Natural killer cell (primary cell): Measurements from ENCODE around the gene SNAP29. TPM values are rescaled to one million over a fixed set of nuclear protein-coding genes. Genes with fewer than 3 reads are reported as not detected.
"Not testable (repeated sequence)": the region's sequence is repeated elsewhere in the genome, so short reads cannot be mapped to it uniquely, and the experiment has no call there.

Source experiments
- ATAC-seq, 3 donors: fragments of 150-1000 bp in 2 of 3; fragments of 200-7000 bp in 1 of 3; cut with Tn5 transposase; 1 replicate in 1 of 3; 2 replicates in 2 of 3; pipeline ENCODE4 v1.10.0; 2021; ENCODE audit warnings: mild to moderate bottlenecking in 2 of 3, moderate library complexity in 2 of 3
- DNase-seq, 2 donors: peaks; one replicate each; pipeline versions ENCODE4 v3.0.0 to v3.0.0-alpha.2; 2013 to 2021; ENCODE audit warnings: mixed read lengths in 1 of 2
- H3K27ac ChIP-seq: one replicate; pipeline ENCODE4 v1.5.1; 2013; ENCODE audit warnings: mild to moderate bottlenecking, low read length
- H3K27me3 ChIP-seq: one replicate; pipeline ENCODE4 v1.6.1; 2013; ENCODE audit warnings: low read length; ENCODE audit not compliant: control insufficient read depth, insufficient read depth
- H3K36me3 ChIP-seq: one replicate; pipeline ENCODE4 v1.6.1; 2013; ENCODE audit warnings: low read length; ENCODE audit not compliant: control insufficient read depth, insufficient read depth
- H3K4me1 ChIP-seq: one replicate; pipeline ENCODE4 v1.6.1; 2013; ENCODE audit warnings: low read length; ENCODE audit not compliant: control insufficient read depth, insufficient read depth
- H3K4me3 ChIP-seq: one replicate; pipeline ENCODE4 v1.5.1; 2013; ENCODE audit warnings: low read length
- H3K9me3 ChIP-seq: one replicate; pipeline ENCODE4 v1.6.1; 2013; ENCODE audit warnings: low read length; ENCODE audit not compliant: control insufficient read depth, insufficient read depth
- H3K27ac Mint-ChIP-seq, 2 donors: one replicate each; pipeline ENCODE4 v1.8.0; 2022; ENCODE audit warnings: mild to moderate bottlenecking in 2 of 2, mixed read lengths in 2 of 2, moderate library complexity in 1 of 2
- H3K27me3 Mint-ChIP-seq, 2 donors: one replicate each; pipeline ENCODE4 v1.8.0; 2022; ENCODE audit warnings: low read depth in 2 of 2, mixed read lengths in 2 of 2
- H3K36me3 Mint-ChIP-seq: one replicate; pipeline ENCODE4 v1.8.0; 2022; ENCODE audit warnings: mixed read lengths
- H3K4me1 Mint-ChIP-seq, 2 donors: one replicate each; pipeline ENCODE4 v1.8.0; 2022; ENCODE audit warnings: mixed read lengths in 2 of 2
- H3K4me3 Mint-ChIP-seq: one replicate; pipeline ENCODE4 v1.8.0; 2022; ENCODE audit warnings: mild to moderate bottlenecking, moderate library complexity, mixed read lengths
- H3K9me3 Mint-ChIP-seq, 2 donors: one replicate each; pipeline ENCODE4 v1.8.0; 2022; ENCODE audit warnings: mixed read lengths in 2 of 2
- whole genome bisulfite sequencing: methylation state at CpG from one replicate; pipeline ENCODE4 v1.1.7; 2013; ENCODE audit warnings: missing lambda C conversion rate; ENCODE audit not compliant: insufficient coverage; 5-methylcytosine and 5-hydroxymethylcytosine counted together
- intact Hi-C: fragments of 100-400 bp; cut with micrococcal nuclease; formaldehyde crosslinking; loops from one replicate; pipeline ENCODE4 v1.14.2; 2022
- total RNA-seq, 4 donors: library from RNA; stranded (reverse); fragments of 120-200 nt in 1 of 4; gene quantifications; one replicate each; pipeline versions ENCODE4 v1.2.3 to v1.2.4, GENCODE V29; 2013 to 2022
- TF ChIP-seq, protein P1 (sequence below): fragments of 200-600 bp; IDR thresholded peaks from one replicate; pipeline ENCODE4 v1.8.0; 2022; ENCODE audit warnings: antibody characterized with exemption

The SNAP29 gene
- total RNA-seq, 3 donors from 2014 or later (not counting 1 experiment from before 2014, with no cell fraction given), result 35.1 to 40.3 (median 36.8) TPM

- no peaks in the 10 kb centered on the region for H3K9me3 ChIP-seq
- peak overlapping the region; percentile 25 for H3K4me3 Mint-ChIP-seq
- peaks cover 25% of the 10 kb centered on the region for H3K36me3 ChIP-seq
- no peak overlapping the region for H3K27ac ChIP-seq
- no peaks in the 10 kb centered on the region for H3K27me3 ChIP-seq
- no peak overlapping the region for H3K4me3 ChIP-seq
- no peaks in the 10 kb centered on the region for H3K9me3 Mint-ChIP-seq
- DNase-seq (no peak), ATAC-seq (no peak)
- peaks cover 69 to 78% of the 10 kb centered on the region in 2 donors for H3K4me1 Mint-ChIP-seq
- H3K4me1 ChIP-seq, result peaks cover 15% of the 10 kb centered on the region
- intact Hi-C loops, result no loop called here
- no peaks in the 10 kb centered on the region for H3K27me3 Mint-ChIP-seq
- TF ChIP-seq, protein P1, sequence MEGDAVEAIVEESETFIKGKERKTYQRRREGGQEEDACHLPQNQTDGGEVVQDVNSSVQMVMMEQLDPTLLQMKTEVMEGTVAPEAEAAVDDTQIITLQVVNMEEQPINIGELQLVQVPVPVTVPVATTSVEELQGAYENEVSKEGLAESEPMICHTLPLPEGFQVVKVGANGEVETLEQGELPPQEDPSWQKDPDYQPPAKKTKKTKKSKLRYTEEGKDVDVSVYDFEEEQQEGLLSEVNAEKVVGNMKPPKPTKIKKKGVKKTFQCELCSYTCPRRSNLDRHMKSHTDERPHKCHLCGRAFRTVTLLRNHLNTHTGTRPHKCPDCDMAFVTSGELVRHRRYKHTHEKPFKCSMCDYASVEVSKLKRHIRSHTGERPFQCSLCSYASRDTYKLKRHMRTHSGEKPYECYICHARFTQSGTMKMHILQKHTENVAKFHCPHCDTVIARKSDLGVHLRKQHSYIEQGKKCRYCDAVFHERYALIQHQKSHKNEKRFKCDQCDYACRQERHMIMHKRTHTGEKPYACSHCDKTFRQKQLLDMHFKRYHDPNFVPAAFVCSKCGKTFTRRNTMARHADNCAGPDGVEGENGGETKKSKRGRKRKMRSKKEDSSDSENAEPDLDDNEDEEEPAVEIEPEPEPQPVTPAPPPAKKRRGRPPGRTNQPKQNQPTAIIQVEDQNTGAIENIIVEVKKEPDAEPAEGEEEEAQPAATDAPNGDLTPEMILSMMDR, result no peak
- H3K27ac Mint-ChIP-seq, result peak overlapping the region; percentile 67 to 84
- WGBS, result 80% methylated on average over 12 of the region's 12 CpGs
- peaks cover 5% of the 10 kb centered on the region for H3K36me3 Mint-ChIP-seq
Observed at GRCh38 chr22:20937031-20937793, 78.4 kb downstream of the SNAP29 start.

- Mint-ChIP-seq H3K27me3 (no peaks in the 10 kb centered on the region), H3K27ac (peak overlapping the region; percentile 67 to 84), H3K36me3 (peaks cover 5% of the 10 kb centered on the region), H3K4me3 (peak overlapping the region; percentile 33), H3K9me3 (no peaks in the 10 kb centered on the region), H3K4me1 (peaks cover 71 to 80% of the 10 kb centered on the region in 2 donors)
- Histone ChIP-seq H3K4me3 (no peak overlapping the region), H3K27ac (no peak overlapping the region), H3K36me3 (peaks cover 25% of the 10 kb centered on the region), H3K27me3 (no peaks in the 10 kb centered on the region), H3K9me3 (no peaks in the 10 kb centered on the region), H3K4me1 (peaks cover 15% of the 10 kb centered on the region)
- 86% methylated on average over 7 of the region's 8 CpGs for WGBS
- TF ChIP-seq, protein P1, result no peak
- DNase-seq (no peak), ATAC-seq (no peak)
- intact Hi-C loops, result no loop called here
Observed at GRCh38 chr22:20937794-20938671, 79.2 kb downstream of the SNAP29 start.

- H3K4me3 Mint-ChIP-seq, H3K9me3 ChIP-seq, H3K36me3 Mint-ChIP-seq, H3K27me3 Mint-ChIP-seq, intact Hi-C loops, H3K27me3 ChIP-seq, H3K4me3 ChIP-seq, DNase-seq, H3K9me3 Mint-ChIP-seq, ATAC-seq, H3K27ac ChIP-seq: not testable (repeated sequence)
- Histone ChIP-seq H3K36me3 (peaks cover 14% of the 10 kb centered on the region), H3K4me1 (peaks cover 15% of the 10 kb centered on the region)
- Mint-ChIP-seq H3K4me1 (peaks cover 74 to 76% of the 10 kb centered on the region in 2 donors), H3K27ac (peak overlapping the region; percentile 12 to 53)
- 93% methylated on average over 10 of the region's 14 CpGs for WGBS
Observed at GRCh38 chr22:20939457-20940185, 80.8 kb downstream of the SNAP29 start.
